H1 (cell line): ENCODE data around the gene TSPEAR. TPM values are rescaled to one million over a fixed set of nuclear protein-coding genes. Genes with fewer than 3 reads are reported as not detected.
"Not testable (repeated sequence)": the region's sequence is repeated elsewhere in the genome, so short reads cannot be mapped to it uniquely, and the experiment has no call there.

Source experiments
- CTCF ChIA-PET: fragments of 300-600 bp; sonication (Branson Sonifier 250); formaldehyde crosslinking; loops from one replicate; lab custom pipeline; 2021; ENCODE audit not compliant: partially characterized antibody; lab: Charles Lee
- POLR2A ChIA-PET: fragments of 300-600 bp; sonication (Branson Sonifier 250); formaldehyde crosslinking; loops from one replicate; lab custom pipeline; 2021; ENCODE audit warnings: inconsistent platforms; ENCODE audit not compliant: partially characterized antibody; lab: Charles Lee
- DNase-seq, 2 experiments: peaks; one replicate each; pipeline versions ENCODE4 v3.0.0 to v3.0.0-alpha.2; 2010 to 2022; ENCODE audit warnings: low spot score in 2 of 2, low read depth in 1 of 2, mixed read lengths in 1 of 2
- FAIRE-seq: peaks from 2 replicates; lab custom pipeline; 2011; peaks lifted over from hg19 to GRCh38; lab: Jason Lieb, UNC
- H2AFZ ChIP-seq: 2 replicates; pipeline ENCODE4 v1.8.1; 2012; ENCODE audit warnings: low read length, inconsistent platforms
- H2AK5ac ChIP-seq: 2 replicates; pipeline ENCODE4 v1.6.1; 2013; ENCODE audit warnings: low read depth, low read length
- H2BK120ac ChIP-seq: replicated peaks from 2 replicates; pipeline ENCODE3; 2013; ENCODE audit warnings: low read depth, low read length, inconsistent platforms
- H2BK12ac ChIP-seq: 2 replicates; pipeline ENCODE4 v1.6.1; 2013; ENCODE audit warnings: low read depth, low read length
- H2BK15ac ChIP-seq: 2 replicates; pipeline ENCODE4 v1.6.1; 2013; ENCODE audit warnings: low read length
- H2BK20ac ChIP-seq: 2 replicates; pipeline ENCODE4 v1.6.1; 2013; ENCODE audit warnings: low read length
- H2BK5ac ChIP-seq: 2 replicates; pipeline ENCODE4 v1.6.1; 2013; ENCODE audit warnings: low read depth, low read length
- H3K14ac ChIP-seq: 2 replicates; pipeline ENCODE4 v1.6.1; 2013; ENCODE audit warnings: inconsistent platforms; ENCODE audit not compliant: insufficient read length
- H3K18ac ChIP-seq: 2 replicates; pipeline ENCODE4 v1.6.1; 2013; ENCODE audit warnings: low read length; ENCODE audit errors: extremely low read depth
- H3K23ac ChIP-seq: 2 replicates; pipeline ENCODE4 v1.6.1; 2013; ENCODE audit warnings: inconsistent platforms; ENCODE audit not compliant: insufficient read length
- H3K23me2 ChIP-seq: 2 replicates; pipeline ENCODE4 v1.6.1; 2013; ENCODE audit warnings: low read depth, low read length
- H3K27ac ChIP-seq: 2 replicates; pipeline ENCODE4 v1.6.1; 2011; ENCODE audit warnings: low read depth, low read length, inconsistent platforms
- H3K27me3 ChIP-seq, 4 experiments: replicated peaks in 1 of 4; 1 replicate in 1 of 4; 2 replicates in 3 of 4; pipeline versions ENCODE4 v1.6.1 to v1.8.1; 2011 to 2013; ENCODE audit warnings: low read length in 3 of 4, mild to moderate bottlenecking in 3 of 4, inconsistent platforms in 2 of 4, mixed read lengths in 2 of 4, moderate library complexity in 1 of 4; ENCODE audit not compliant: control insufficient read depth in 3 of 4, insufficient read depth in 3 of 4; ENCODE audit errors: extremely low read depth in 1 of 4
- H3K36me3 ChIP-seq, 4 experiments: 2 replicates each; pipeline versions ENCODE4 v1.6.1 to v1.8.1; 2011 to 2013; ENCODE audit warnings: mild to moderate bottlenecking in 4 of 4, low read length in 3 of 4, moderate library complexity in 2 of 4, control low read depth in 1 of 4, inconsistent platforms in 1 of 4; ENCODE audit not compliant: insufficient read depth in 4 of 4, control insufficient read depth in 2 of 4
- H3K4ac ChIP-seq: replicated peaks from 2 replicates; pipeline ENCODE3; 2013; ENCODE audit warnings: low read length, low read depth, mixed read lengths, inconsistent platforms; ENCODE audit not compliant: insufficient read length
- H3K4me1 ChIP-seq, 4 experiments: replicated peaks in 1 of 4; 1 replicate in 1 of 4; 2 replicates in 3 of 4; pipeline versions ENCODE4 v1.6.1 to v1.8.1; 2011 to 2013; ENCODE audit warnings: low read length in 3 of 4, inconsistent platforms in 2 of 4, mixed read lengths in 1 of 4; ENCODE audit not compliant: insufficient read depth in 4 of 4, control insufficient read depth in 3 of 4
- H3K4me2 ChIP-seq, 2 experiments: 2 replicates each; pipeline versions ENCODE4 v1.6.1 to v1.8.1; 2011 to 2013; ENCODE audit warnings: low read depth in 2 of 2, low read length in 2 of 2, control low read depth in 1 of 2, inconsistent platforms in 1 of 2, mild to moderate bottlenecking in 1 of 2; ENCODE audit not compliant: insufficient read depth in 1 of 2
- H3K4me3 ChIP-seq, 4 experiments: fragments of 200-600, 300-600 bp in 1 of 4; sonication (generic), shearing (Covaris generic), sonication (Bioruptor Twin) in 1 of 4; 2 replicates each; pipeline versions ENCODE4 v1.5.1 to v1.8.1; 2011 to 2016; ENCODE audit warnings: low read length in 4 of 4, low read depth in 3 of 4, control low read depth in 2 of 4, inconsistent platforms in 2 of 4, mild to moderate bottlenecking in 2 of 4, mixed read lengths in 1 of 4, moderate library complexity in 1 of 4; ENCODE audit not compliant: insufficient read depth in 2 of 4; ENCODE audit errors: extremely low read depth in 1 of 4
- H3K56ac ChIP-seq: replicated peaks from 2 replicates; pipeline ENCODE3; 2013; ENCODE audit warnings: low read depth, mild to moderate bottlenecking, mixed read lengths, low read length, inconsistent platforms; ENCODE audit not compliant: insufficient read length
- H3K79me1 ChIP-seq: 2 replicates; pipeline ENCODE4 v1.6.1; 2013; ENCODE audit warnings: low read depth, low read length, control low read depth
- H3K79me2 ChIP-seq, 2 experiments: 2 replicates each; pipeline versions ENCODE4 v1.6.1 to v1.8.1; 2012 to 2013; ENCODE audit warnings: low read length in 2 of 2, mild to moderate bottlenecking in 2 of 2, inconsistent platforms in 1 of 2; ENCODE audit not compliant: insufficient read depth in 2 of 2, control insufficient read depth in 1 of 2
- H3K9ac ChIP-seq, 4 experiments: replicated peaks in 1 of 4; 1 replicate in 1 of 4; 2 replicates in 3 of 4; pipeline versions ENCODE4 v1.6.1 to v1.8.1; 2011 to 2013; ENCODE audit warnings: low read depth in 3 of 4, low read length in 3 of 4, control low read depth in 2 of 4, mild to moderate bottlenecking in 2 of 4, moderate library complexity in 2 of 4, inconsistent platforms in 1 of 4; ENCODE audit errors: extremely low read depth in 1 of 4
- H3K9me3 ChIP-seq, 2 experiments: 2 replicates each; pipeline versions ENCODE4 v1.6.1 to v1.8.1; 2012 to 2013; ENCODE audit warnings: mild to moderate bottlenecking in 2 of 2, moderate library complexity in 2 of 2, control low read depth in 1 of 2, inconsistent platforms in 1 of 2, low read depth in 1 of 2, low read length in 1 of 2, mixed read lengths in 1 of 2; ENCODE audit not compliant: insufficient read depth in 2 of 2
- H4K20me1 ChIP-seq, 2 experiments: replicated peaks in 1 of 2; 2 replicates each; pipeline versions ENCODE3 to v1.8.1; 2011 to 2013; ENCODE audit warnings: inconsistent platforms in 2 of 2, low read length in 2 of 2, mild to moderate bottlenecking in 1 of 2; ENCODE audit not compliant: insufficient read depth in 2 of 2, control insufficient read depth in 1 of 2
- H4K5ac ChIP-seq: 2 replicates; pipeline ENCODE4 v1.6.1; 2013; ENCODE audit warnings: low read length, low read depth, mixed read lengths, inconsistent platforms; ENCODE audit not compliant: insufficient read length
- H4K8ac ChIP-seq: 2 replicates; pipeline ENCODE4 v1.8.0; 2013; ENCODE audit warnings: mild to moderate bottlenecking, moderate library complexity, low read length, inconsistent platforms; ENCODE audit not compliant: insufficient read depth; ENCODE audit errors: extremely low read depth
- H4K91ac ChIP-seq: replicated peaks from 2 replicates; pipeline ENCODE3; 2013; ENCODE audit warnings: low read length, mixed read lengths, inconsistent platforms; ENCODE audit not compliant: insufficient read length
- WGBS, 2 experiments: shearing (Covaris generic) in 1 of 2; methylation state at CpG; one replicate each; pipeline versions ENCODE4 v1.1.6 to v1.1.7; 2013 to 2015; ENCODE audit warnings: low lambda C conversion rate in 2 of 2, mixed read lengths in 2 of 2, inconsistent platforms in 1 of 2, low coverage in 1 of 2, missing lambda C conversion rate in 1 of 2; ENCODE audit not compliant: insufficient replicate concordance in 2 of 2, insufficient coverage in 1 of 2, insufficient read length in 1 of 2; ENCODE audit errors: extremely low coverage in 1 of 2, missing lambda C conversion rate in 1 of 2; 5-methylcytosine and 5-hydroxymethylcytosine counted together
- polyA plus RNA-seq, 7 experiments: library from polyadenylated mRNA; depleted of rRNA in 3 of 7; stranded (reverse) in 5 of 7; unstranded in 2 of 7; fragments of >200 nt in 5 of 7; fragments of 200-250 nt in 2 of 7; gene quantifications; 1 replicate in 5 of 7; 2 replicates in 1 of 7; 4 replicates in 1 of 7; pipeline versions ENCODE4 v1.2.1 to v1.2.3, GENCODE V29; 2011 to 2013; ENCODE audit warnings: missing spikeins in 2 of 7, mixed read lengths in 2 of 7
- total RNA-seq: library from RNA; stranded (reverse); fragmentation: NEBNext Ultra II Directional; extraction: Animal tissue kit (Norgen Biotek cat#: 25700); gene quantifications from 2 replicates; pipeline ENCODE4 v1.2.1, GENCODE V29; 2021

TSPEAR gene
- total and polyA plus RNA-seq, 2 of the 8 experiments (the other 6 are each of a cell fraction or from before 2014, with no cell fraction given): 0.58 to 0.89 TPM

DNA sequence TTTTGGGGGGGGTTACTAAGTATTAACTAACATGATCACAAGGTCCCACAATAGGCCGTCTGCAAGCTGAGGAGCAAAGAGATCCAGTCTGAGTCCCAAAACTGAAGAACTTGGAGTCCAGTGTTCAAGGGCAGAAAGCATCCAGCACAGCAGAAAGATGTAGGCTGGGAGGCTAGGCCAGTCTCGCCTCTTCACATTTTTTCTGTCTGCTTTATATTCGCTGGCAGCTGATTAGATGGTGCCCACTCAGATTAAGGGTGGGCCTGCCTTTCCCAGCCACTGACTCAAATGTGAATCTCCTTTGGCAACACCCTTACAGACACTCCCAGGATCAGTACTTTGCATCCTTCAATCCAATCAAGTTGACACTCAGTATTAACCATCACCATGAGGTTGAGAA, 21.6 kb downstream of the TSPEAR start:
- WGBS, 2 experiments: 88% methylated on average over 3 of the region's 3 CpGs; no CpG with 5 or more reads in 1 of the 2 experiments
- H3K4me3 ChIP-seq, H3K9me3 ChIP-seq, H2AFZ ChIP-seq, H2BK120ac ChIP-seq, H4K5ac ChIP-seq, DNase-seq, H3K27me3 ChIP-seq, H4K8ac ChIP-seq, H2BK15ac ChIP-seq, H3K27ac ChIP-seq, H3K9ac ChIP-seq, H3K4me2 ChIP-seq, H3K36me3 ChIP-seq, H2BK12ac ChIP-seq, FAIRE-seq, POLR2A ChIA-PET, H4K20me1 ChIP-seq, H4K91ac ChIP-seq, H3K14ac ChIP-seq, H3K56ac ChIP-seq, H3K18ac ChIP-seq, H3K4ac ChIP-seq, H3K23me2 ChIP-seq, H3K79me2 ChIP-seq, H2BK5ac ChIP-seq, H3K79me1 ChIP-seq, H2BK20ac ChIP-seq, H2AK5ac ChIP-seq, H3K23ac ChIP-seq: not testable (repeated sequence)
- peaks cover 5 to 11% (median 9%) of the 10 kb centered on the region in 4 experiments for H3K4me1 ChIP-seq
- CTCF ChIA-PET: interaction anchor here (0.7 kb wide), 1 partner anchor 19 kb away, joined by 3 read pairs; no protein-coding TSS in a partner anchor
